OCI-LY1 (cell line): ENCODE results near the gene POSTN.

Source experiments
- CTCF ChIP-seq: fragments of 200-600 bp; sonication (generic), shearing (Covaris generic); IDR thresholded peaks from 2 replicates; pipeline ENCODE4 v1.5.1; 2017; ENCODE audit warnings: mild to moderate bottlenecking, antibody characterized with exemption, low read length, moderate library complexity, mixed read lengths
- EZH2 ChIP-seq: fragments of 200-600 bp; sonication (generic), shearing (Covaris generic); IDR thresholded peaks from 2 replicates; pipeline ENCODE4 v1.8.0; 2017; ENCODE audit warnings: borderline replicate concordance, mixed run types, mild to moderate bottlenecking, antibody characterized with exemption, low read length, moderate library complexity, mixed read lengths

- TF ChIP-seq CTCF, result no peak
- TF ChIP-seq EZH2, result no peak
These were observed 48.0 kb upstream of the POSTN start for GRCh38 chr13:37646531-37646930.
